ENCODE measurements around the gene SRPK3.

- TF ChIP-seq TAF1 (IDR thresholded peaks at IDR 0.05; ENCODE audit: low read depth) (no peak), RAD21 (IDR thresholded peaks at IDR 0.05; ENCODE audit: low read depth) (no peak), MAX (IDR thresholded peaks at IDR 0.05) (no peak)
- TF ChIP-seq, protein P1, sequence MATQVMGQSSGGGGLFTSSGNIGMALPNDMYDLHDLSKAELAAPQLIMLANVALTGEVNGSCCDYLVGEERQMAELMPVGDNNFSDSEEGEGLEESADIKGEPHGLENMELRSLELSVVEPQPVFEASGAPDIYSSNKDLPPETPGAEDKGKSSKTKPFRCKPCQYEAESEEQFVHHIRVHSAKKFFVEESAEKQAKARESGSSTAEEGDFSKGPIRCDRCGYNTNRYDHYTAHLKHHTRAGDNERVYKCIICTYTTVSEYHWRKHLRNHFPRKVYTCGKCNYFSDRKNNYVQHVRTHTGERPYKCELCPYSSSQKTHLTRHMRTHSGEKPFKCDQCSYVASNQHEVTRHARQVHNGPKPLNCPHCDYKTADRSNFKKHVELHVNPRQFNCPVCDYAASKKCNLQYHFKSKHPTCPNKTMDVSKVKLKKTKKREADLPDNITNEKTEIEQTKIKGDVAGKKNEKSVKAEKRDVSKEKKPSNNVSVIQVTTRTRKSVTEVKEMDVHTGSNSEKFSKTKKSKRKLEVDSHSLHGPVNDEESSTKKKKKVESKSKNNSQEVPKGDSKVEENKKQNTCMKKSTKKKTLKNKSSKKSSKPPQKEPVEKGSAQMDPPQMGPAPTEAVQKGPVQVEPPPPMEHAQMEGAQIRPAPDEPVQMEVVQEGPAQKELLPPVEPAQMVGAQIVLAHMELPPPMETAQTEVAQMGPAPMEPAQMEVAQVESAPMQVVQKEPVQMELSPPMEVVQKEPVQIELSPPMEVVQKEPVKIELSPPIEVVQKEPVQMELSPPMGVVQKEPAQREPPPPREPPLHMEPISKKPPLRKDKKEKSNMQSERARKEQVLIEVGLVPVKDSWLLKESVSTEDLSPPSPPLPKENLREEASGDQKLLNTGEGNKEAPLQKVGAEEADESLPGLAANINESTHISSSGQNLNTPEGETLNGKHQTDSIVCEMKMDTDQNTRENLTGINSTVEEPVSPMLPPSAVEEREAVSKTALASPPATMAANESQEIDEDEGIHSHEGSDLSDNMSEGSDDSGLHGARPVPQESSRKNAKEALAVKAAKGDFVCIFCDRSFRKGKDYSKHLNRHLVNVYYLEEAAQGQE (IDR thresholded peaks at IDR 0.05; ENCODE audit: low read depth) = no peak
These were observed 10.0 kb upstream of the SRPK3 start for GRCh38 chrX:153770601-153771414.
